ENCODE measurements around the gene BID.
A peak's percentile ranks its signal among the peaks of the same experiment; 100 is the strongest.

Gene BID

GRCh38 chr22:17788528-17789378 is 14.5 kb upstream of the BID start:
- H3K4me1 ChIP-seq (ENCODE audit: control insufficient read depth, insufficient read depth, low read length) = peaks cover 15% of the 10 kb centered on the region
- no peak for DNase-seq (ENCODE audit: low read depth)

GRCh38 chr22:17787716-17788330 is 13.6 kb upstream of the BID start:
- DNase-seq (ENCODE audit: low read depth) = no peak
- H3K36me3 ChIP-seq (ENCODE audit: control insufficient read depth, insufficient read depth, low read length, severe bottlenecking) = peaks cover 23% of the 10 kb centered on the region

More at GRCh38 chr22:17788528-17789378, 14.5 kb upstream of the BID start:
- Histone ChIP-seq H3K9me3 (ENCODE audit: control insufficient read depth, low read length) (no peaks in the 10 kb centered on the region), H3K27me3 (replicated peaks; ENCODE audit: control insufficient read depth, insufficient read depth, low read length) (no peaks in the 10 kb centered on the region), H3K36me3 (ENCODE audit: control insufficient read depth, insufficient read depth, low read length, severe bottlenecking) (peaks cover 23% of the 10 kb centered on the region), H3K9ac (ENCODE audit: low read length) (no peak overlapping the region), H3K4me3 (ENCODE audit: low read length) (no peak overlapping the region)

GRCh38 chr22:17787241-17787640 is 13.0 kb upstream of the BID start:
- Histone ChIP-seq H3K4me3 (ENCODE audit: low read length) (no peak overlapping the region), H3K9me3 (ENCODE audit: control insufficient read depth, low read length) (no peaks in the 10 kb centered on the region), H3K4me1 (ENCODE audit: control insufficient read depth, insufficient read depth, low read length) (peaks cover 23% of the 10 kb centered on the region), H3K27me3 (replicated peaks; ENCODE audit: control insufficient read depth, insufficient read depth, low read length) (no peaks in the 10 kb centered on the region), H3K9ac (ENCODE audit: low read length) (peak overlapping the region; percentile 5), H3K36me3 (ENCODE audit: control insufficient read depth, insufficient read depth, low read length, severe bottlenecking) (peaks cover 23% of the 10 kb centered on the region)
- no peak for DNase-seq (ENCODE audit: low read depth)

More at GRCh38 chr22:17787716-17788330, 13.6 kb upstream of the BID start:
- H3K9ac ChIP-seq (ENCODE audit: low read length) = no peak overlapping the region
- H3K4me3 ChIP-seq (ENCODE audit: low read length) = no peak overlapping the region
- H3K9me3 ChIP-seq (ENCODE audit: control insufficient read depth, low read length) = no peaks in the 10 kb centered on the region
- no peaks in the 10 kb centered on the region for H3K27me3 ChIP-seq (replicated peaks; ENCODE audit: control insufficient read depth, insufficient read depth, low read length)
- peaks cover 20% of the 10 kb centered on the region for H3K4me1 ChIP-seq (ENCODE audit: control insufficient read depth, insufficient read depth, low read length)

- no peaks in the 10 kb centered on the region for H3K27me3 ChIP-seq (replicated peaks; ENCODE audit: control insufficient read depth, insufficient read depth, low read length)
- peaks cover 29% of the 10 kb centered on the region for H3K4me1 ChIP-seq (ENCODE audit: control insufficient read depth, insufficient read depth, low read length)
- H3K36me3 ChIP-seq (ENCODE audit: control insufficient read depth, insufficient read depth, low read length, severe bottlenecking) = peaks cover 23% of the 10 kb centered on the region
- H3K4me3 ChIP-seq (ENCODE audit: low read length) = no peak overlapping the region
- peak overlapping the region; percentile 5 for H3K9ac ChIP-seq (ENCODE audit: low read length)
- no peak for DNase-seq (ENCODE audit: low read depth)
- no peaks in the 10 kb centered on the region for H3K9me3 ChIP-seq (ENCODE audit: control insufficient read depth, low read length)
Measured at GRCh38 chr22:17786435-17787161, 12.3 kb upstream of the BID start.

GRCh38 chr22:17785185-17786184 is 11.2 kb upstream of the BID start:
- no peak overlapping the region for H3K4me3 ChIP-seq (ENCODE audit: low read length)
- H3K9me3 ChIP-seq (ENCODE audit: control insufficient read depth, low read length) = no peaks in the 10 kb centered on the region
- DNase-seq (ENCODE audit: low read depth) = peak; percentile 22
- no peak overlapping the region for H3K9ac ChIP-seq (ENCODE audit: low read length)
- H3K36me3 ChIP-seq (ENCODE audit: control insufficient read depth, insufficient read depth, low read length, severe bottlenecking) = peaks cover 20% of the 10 kb centered on the region
- H3K4me1 ChIP-seq (ENCODE audit: control insufficient read depth, insufficient read depth, low read length) = peaks cover 37% of the 10 kb centered on the region
- H3K27me3 ChIP-seq (replicated peaks; ENCODE audit: control insufficient read depth, insufficient read depth, low read length) = no peaks in the 10 kb centered on the region

- Histone ChIP-seq H3K27me3 (replicated peaks; ENCODE audit: control insufficient read depth, insufficient read depth, low read length) (no peaks in the 10 kb centered on the region), H3K4me1 (ENCODE audit: control insufficient read depth, insufficient read depth, low read length) (peaks cover 37% of the 10 kb centered on the region), H3K4me3 (ENCODE audit: low read length) (no peak overlapping the region), H3K9me3 (ENCODE audit: control insufficient read depth, low read length) (no peaks in the 10 kb centered on the region), H3K9ac (ENCODE audit: low read length) (no peak overlapping the region), H3K36me3 (ENCODE audit: control insufficient read depth, insufficient read depth, low read length, severe bottlenecking) (peaks cover 13% of the 10 kb centered on the region)
- no peak for DNase-seq (ENCODE audit: low read depth)
Measured at GRCh38 chr22:17784776-17785175, 10.5 kb upstream of the BID start.

GRCh38 chr22:17783773-17784480 is 9.7 kb upstream of the BID start:
- Histone ChIP-seq H3K9ac (ENCODE audit: low read length) (no peak overlapping the region), H3K9me3 (ENCODE audit: control insufficient read depth, low read length) (no peaks in the 10 kb centered on the region), H3K27me3 (replicated peaks; ENCODE audit: control insufficient read depth, insufficient read depth, low read length) (no peaks in the 10 kb centered on the region), H3K36me3 (ENCODE audit: control insufficient read depth, insufficient read depth, low read length, severe bottlenecking) (peaks cover 10% of the 10 kb centered on the region), H3K4me3 (ENCODE audit: low read length) (no peak overlapping the region), H3K4me1 (ENCODE audit: control insufficient read depth, insufficient read depth, low read length) (peaks cover 37% of the 10 kb centered on the region)
- no peak for DNase-seq (ENCODE audit: low read depth)

- H3K4me1 ChIP-seq (ENCODE audit: control insufficient read depth, insufficient read depth, low read length) = peaks cover 37% of the 10 kb centered on the region
- H3K9me3 ChIP-seq (ENCODE audit: control insufficient read depth, low read length) = no peaks in the 10 kb centered on the region
Measured at GRCh38 chr22:17783312-17783711, 9.0 kb upstream of the BID start.

GRCh38 chr22:17782621-17783020 is 8.4 kb upstream of the BID start:
- H3K9me3 ChIP-seq (ENCODE audit: control insufficient read depth, low read length) = no peaks in the 10 kb centered on the region
- no peaks in the 10 kb centered on the region for H3K36me3 ChIP-seq (ENCODE audit: control insufficient read depth, insufficient read depth, low read length, severe bottlenecking)
- no peak overlapping the region for H3K4me3 ChIP-seq (ENCODE audit: low read length)
- no peaks in the 10 kb centered on the region for H3K27me3 ChIP-seq (replicated peaks; ENCODE audit: control insufficient read depth, insufficient read depth, low read length)
- H3K4me1 ChIP-seq (ENCODE audit: control insufficient read depth, insufficient read depth, low read length) = peaks cover 36% of the 10 kb centered on the region
- no peak for DNase-seq (ENCODE audit: low read depth)
- no peak overlapping the region for H3K9ac ChIP-seq (ENCODE audit: low read length)

More at GRCh38 chr22:17783312-17783711, 9.0 kb upstream of the BID start:
- no peak overlapping the region for H3K9ac ChIP-seq (ENCODE audit: low read length)
- H3K27me3 ChIP-seq (replicated peaks; ENCODE audit: control insufficient read depth, insufficient read depth, low read length) = no peaks in the 10 kb centered on the region
- DNase-seq (ENCODE audit: low read depth) = no peak
- H3K4me3 ChIP-seq (ENCODE audit: low read length) = no peak overlapping the region
- peaks cover 4% of the 10 kb centered on the region for H3K36me3 ChIP-seq (ENCODE audit: control insufficient read depth, insufficient read depth, low read length, severe bottlenecking)

- DNase-seq (ENCODE audit: low read depth) = no peak
- H3K4me1 ChIP-seq (ENCODE audit: control insufficient read depth, insufficient read depth, low read length) = peaks cover 32% of the 10 kb centered on the region
- H3K4me3 ChIP-seq (ENCODE audit: low read length) = no peak overlapping the region
Measured at GRCh38 chr22:17782158-17782557, 7.9 kb upstream of the BID start.

More at GRCh38 chr22:17782158-17782557, 7.9 kb upstream of the BID start:
- Histone ChIP-seq H3K9ac (ENCODE audit: low read length) (no peak overlapping the region), H3K9me3 (ENCODE audit: control insufficient read depth, low read length) (no peaks in the 10 kb centered on the region), H3K27me3 (replicated peaks; ENCODE audit: control insufficient read depth, insufficient read depth, low read length) (no peaks in the 10 kb centered on the region), H3K36me3 (ENCODE audit: control insufficient read depth, insufficient read depth, low read length, severe bottlenecking) (no peaks in the 10 kb centered on the region)

Measured in adipocyte (in vitro differentiated cells).